ENCODE data around the gene OTUB2.

DNA sequence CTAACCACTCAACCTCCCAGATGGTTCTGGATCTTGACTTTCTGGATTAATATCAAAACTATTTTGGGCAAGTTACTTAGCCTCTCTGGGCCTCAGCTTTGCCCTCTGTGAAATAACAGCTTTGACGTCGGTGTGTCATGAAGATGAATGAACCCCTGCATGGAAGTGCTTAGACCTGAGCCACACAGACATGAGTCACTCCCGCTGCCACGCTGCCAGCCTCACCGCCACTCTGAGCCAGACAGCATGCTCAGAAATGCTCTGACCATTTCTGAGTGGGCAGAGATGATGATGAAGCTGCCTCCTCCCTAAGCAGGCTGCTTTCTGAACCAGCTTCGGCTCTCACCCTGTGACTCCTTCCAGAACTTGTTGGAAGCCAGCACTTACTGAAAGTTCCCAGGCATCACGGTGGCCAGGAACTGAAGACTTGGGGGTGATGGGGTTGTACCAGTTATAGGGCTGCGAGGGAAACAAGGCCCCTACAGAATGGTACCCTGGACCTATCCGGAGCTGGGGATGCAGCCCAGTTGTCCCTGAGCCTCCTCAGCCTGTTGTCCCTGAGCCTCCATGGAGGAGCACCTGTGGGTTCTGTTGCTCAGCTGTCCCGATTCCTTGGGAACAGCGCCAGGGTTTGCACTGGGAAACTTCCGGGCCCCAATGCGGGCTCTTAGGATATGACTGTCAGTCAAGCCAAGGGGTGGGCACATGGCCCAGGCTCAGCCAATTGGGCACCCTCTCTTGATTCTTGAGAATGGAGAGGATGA is 31.0 kb upstream of the OTUB2 start:
- TF ChIP-seq POLR2A (IDR thresholded peaks at IDR 0.05): no peak
- TF ChIP-seq, protein P1, sequence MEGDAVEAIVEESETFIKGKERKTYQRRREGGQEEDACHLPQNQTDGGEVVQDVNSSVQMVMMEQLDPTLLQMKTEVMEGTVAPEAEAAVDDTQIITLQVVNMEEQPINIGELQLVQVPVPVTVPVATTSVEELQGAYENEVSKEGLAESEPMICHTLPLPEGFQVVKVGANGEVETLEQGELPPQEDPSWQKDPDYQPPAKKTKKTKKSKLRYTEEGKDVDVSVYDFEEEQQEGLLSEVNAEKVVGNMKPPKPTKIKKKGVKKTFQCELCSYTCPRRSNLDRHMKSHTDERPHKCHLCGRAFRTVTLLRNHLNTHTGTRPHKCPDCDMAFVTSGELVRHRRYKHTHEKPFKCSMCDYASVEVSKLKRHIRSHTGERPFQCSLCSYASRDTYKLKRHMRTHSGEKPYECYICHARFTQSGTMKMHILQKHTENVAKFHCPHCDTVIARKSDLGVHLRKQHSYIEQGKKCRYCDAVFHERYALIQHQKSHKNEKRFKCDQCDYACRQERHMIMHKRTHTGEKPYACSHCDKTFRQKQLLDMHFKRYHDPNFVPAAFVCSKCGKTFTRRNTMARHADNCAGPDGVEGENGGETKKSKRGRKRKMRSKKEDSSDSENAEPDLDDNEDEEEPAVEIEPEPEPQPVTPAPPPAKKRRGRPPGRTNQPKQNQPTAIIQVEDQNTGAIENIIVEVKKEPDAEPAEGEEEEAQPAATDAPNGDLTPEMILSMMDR (IDR thresholded peaks at IDR 0.05): no peak

Measured in lower leg skin (tissue), 3 donors.